PFSK-1 (cell line): Measurements from ENCODE around the gene CD300LD.

Experiments
- FOXP2 ChIP-seq: optimal IDR thresholded peaks from 2 replicates; pipeline ENCODE3; 2011; ENCODE audit warnings: borderline replicate concordance, control low read depth, inconsistent platforms; ENCODE audit not compliant: insufficient read depth; ENCODE audit errors: extremely low read length, extremely low read depth
- POLR2AphosphoS5 ChIP-seq: IDR thresholded peaks from 2 replicates; pipeline ENCODE4 v1.6.1; 2012; ENCODE audit warnings: low read depth, mild to moderate bottlenecking, control low read depth, low read length, moderate library complexity
- REST ChIP-seq, 2 experiments: IDR thresholded peaks; 2 replicates each; pipeline versions ENCODE4 v1.6.1 to v1.8.0; 2011 to 2012; ENCODE audit warnings: low read depth in 2 of 2, low read length in 2 of 2, control low read depth in 1 of 2, inconsistent platforms in 1 of 2, mild to moderate bottlenecking in 1 of 2, moderate library complexity in 1 of 2; ENCODE audit not compliant: insufficient read depth in 1 of 2
- SIN3A ChIP-seq: IDR thresholded peaks from 2 replicates; pipeline ENCODE4 v1.6.1; 2012; ENCODE audit warnings: mild to moderate bottlenecking, low read length, moderate library complexity, borderline replicate concordance; ENCODE audit not compliant: insufficient read depth
- TAF1 ChIP-seq: IDR thresholded peaks from 2 replicates; pipeline ENCODE4 v1.6.1; 2012; ENCODE audit warnings: low read length, control low read depth, borderline replicate concordance; ENCODE audit not compliant: insufficient read depth

The CD300LD gene

GRCh38 chr17:74573169-74573568 is 18.9 kb downstream of the CD300LD start:
- TF ChIP-seq FOXP2, result no peak
- no peak for TF ChIP-seq POLR2AphosphoS5
- TF ChIP-seq REST (IDR thresholded peaks at IDR 0.05; ENCODE audit: insufficient read depth in 1 of 2, low read depth in 2 of 2, low read length in 2 of 2), result no peak
- no peak for TF ChIP-seq SIN3A
- TF ChIP-seq TAF1, result no peak

GRCh38 chr17:74571621-74572270 is 20.3 kb downstream of the CD300LD start:
- TF ChIP-seq POLR2AphosphoS5 (no peak), SIN3A (no peak), REST (IDR thresholded peaks at IDR 0.05; ENCODE audit: insufficient read depth in 1 of 2, low read depth in 2 of 2, low read length in 2 of 2) (no peak), FOXP2 (no peak), TAF1 (no peak)

GRCh38 chr17:74569020-74570003 is 22.8 kb downstream of the CD300LD start:
- TF ChIP-seq POLR2AphosphoS5, result no peak
- TF ChIP-seq SIN3A, result no peak
- no peak for TF ChIP-seq REST (IDR thresholded peaks at IDR 0.05; ENCODE audit: insufficient read depth in 1 of 2, low read depth in 2 of 2, low read length in 2 of 2)
- no peak for TF ChIP-seq TAF1
- no peak for TF ChIP-seq FOXP2

GRCh38 chr17:74568106-74568873 is 23.8 kb downstream of the CD300LD start:
- TF ChIP-seq FOXP2 (no peak), TAF1 (no peak)

- TF ChIP-seq FOXP2 (no peak), TAF1 (no peak), SIN3A (no peak), REST (IDR thresholded peaks at IDR 0.05; ENCODE audit: insufficient read depth in 1 of 2, low read depth in 2 of 2, low read length in 2 of 2) (no peak), POLR2AphosphoS5 (no peak)
Observed at GRCh38 chr17:74567397-74567796, 24.7 kb downstream of the CD300LD start, which contains the start of gene CD300H. TSS of gene CD300H (minus strand) at chr17:74567509.
